ENCODE data around the gene TMEM123.

- TF ChIP-seq CTCF (IDR thresholded peaks at IDR 0.05; ENCODE audit: extremely low read depth in 1 of 2, insufficient read depth in 1 of 2, low read depth in 1 of 2, low read length in 2 of 2) (no peak), POLR2AphosphoS5 (IDR thresholded peaks at IDR 0.05; ENCODE audit: insufficient read depth, low read depth, low read length) (no peak), JUN (IDR thresholded peaks at IDR 0.05; ENCODE audit: borderline replicate concordance, insufficient read depth, insufficient read length, low read depth) (no peak)
These were observed 104.8 kb downstream of the TMEM123 start for GRCh38 chr11:102347462-102348370.
